Measurements from ENCODE around the gene IFNAR1.

The IFNAR1 gene

GRCh38 chr21:33364830-33365229 lies 40.1 kb downstream of the IFNAR1 start:
- Histone ChIP-seq H3K4me3 (ENCODE audit: low read depth, low read length) (no peak overlapping the region), H3K27me3 (ENCODE audit: insufficient read depth, low read length) (no peaks in the 10 kb centered on the region), H3K27ac (ENCODE audit: low read depth, low read length) (no peak overlapping the region), H3K4me1 (ENCODE audit: control insufficient read depth, insufficient read depth, low read length, unreplicated experiment) (peaks cover 13% of the 10 kb centered on the region), H3K79me2 (ENCODE audit: control insufficient read depth, insufficient read depth, low read length, unreplicated experiment) (no peaks in the 10 kb centered on the region), H2AFZ (ENCODE audit: low read length, unreplicated experiment) (no peak overlapping the region), H3K36me3 (ENCODE audit: insufficient read depth, low read length) (no peaks in the 10 kb centered on the region)

GRCh38 chr21:33367309-33367973 lies 42.7 kb downstream of the IFNAR1 start:
- no peak overlapping the region for H2AFZ ChIP-seq (ENCODE audit: low read length, unreplicated experiment)
- H3K4me3 ChIP-seq (ENCODE audit: low read depth, low read length): no peak overlapping the region
- H3K27ac ChIP-seq (ENCODE audit: low read depth, low read length): no peak overlapping the region
- H3K27me3 ChIP-seq (ENCODE audit: insufficient read depth, low read length): no peaks in the 10 kb centered on the region
- no peaks in the 10 kb centered on the region for H3K79me2 ChIP-seq (ENCODE audit: control insufficient read depth, insufficient read depth, low read length, unreplicated experiment)
- H3K36me3 ChIP-seq (ENCODE audit: insufficient read depth, low read length): no peaks in the 10 kb centered on the region
- H3K4me1 ChIP-seq (ENCODE audit: control insufficient read depth, insufficient read depth, low read length, unreplicated experiment): no peaks in the 10 kb centered on the region

GRCh38 chr21:33368124-33368523 lies 43.4 kb downstream of the IFNAR1 start:
- no peaks in the 10 kb centered on the region for H3K36me3 ChIP-seq (ENCODE audit: insufficient read depth, low read length)
- H2AFZ ChIP-seq (ENCODE audit: low read length, unreplicated experiment): no peak overlapping the region
- H3K79me2 ChIP-seq (ENCODE audit: control insufficient read depth, insufficient read depth, low read length, unreplicated experiment): no peaks in the 10 kb centered on the region
- H3K27me3 ChIP-seq (ENCODE audit: insufficient read depth, low read length): no peaks in the 10 kb centered on the region
- no peak overlapping the region for H3K4me3 ChIP-seq (ENCODE audit: low read depth, low read length)
- no peaks in the 10 kb centered on the region for H3K4me1 ChIP-seq (ENCODE audit: control insufficient read depth, insufficient read depth, low read length, unreplicated experiment)
- no peak overlapping the region for H3K27ac ChIP-seq (ENCODE audit: low read depth, low read length)

- H2AFZ ChIP-seq (ENCODE audit: low read length, unreplicated experiment): no peak overlapping the region
- no peaks in the 10 kb centered on the region for H3K4me1 ChIP-seq (ENCODE audit: control insufficient read depth, insufficient read depth, low read length, unreplicated experiment)
- H3K36me3 ChIP-seq (ENCODE audit: insufficient read depth, low read length): no peaks in the 10 kb centered on the region
- H3K79me2 ChIP-seq (ENCODE audit: control insufficient read depth, insufficient read depth, low read length, unreplicated experiment): no peaks in the 10 kb centered on the region
- no peak overlapping the region for H3K4me3 ChIP-seq (ENCODE audit: low read depth, low read length)
- H3K27me3 ChIP-seq (ENCODE audit: insufficient read depth, low read length): no peaks in the 10 kb centered on the region
- no peak overlapping the region for H3K27ac ChIP-seq (ENCODE audit: low read depth, low read length)
Measured at GRCh38 chr21:33368576-33368975, 43.8 kb downstream of the IFNAR1 start.

- H2AFZ ChIP-seq (ENCODE audit: low read length, unreplicated experiment): no peak overlapping the region
- H3K27ac ChIP-seq (ENCODE audit: low read depth, low read length): no peak overlapping the region
- H3K36me3 ChIP-seq (ENCODE audit: insufficient read depth, low read length): no peaks in the 10 kb centered on the region
- no peaks in the 10 kb centered on the region for H3K79me2 ChIP-seq (ENCODE audit: control insufficient read depth, insufficient read depth, low read length, unreplicated experiment)
- no peaks in the 10 kb centered on the region for H3K27me3 ChIP-seq (ENCODE audit: insufficient read depth, low read length)
- H3K4me3 ChIP-seq (ENCODE audit: low read depth, low read length): no peak overlapping the region
- peaks cover 10% of the 10 kb centered on the region for H3K4me1 ChIP-seq (ENCODE audit: control insufficient read depth, insufficient read depth, low read length, unreplicated experiment)
Measured at GRCh38 chr21:33369586-33369985, 44.8 kb downstream of the IFNAR1 start.

- Histone ChIP-seq H3K4me3 (ENCODE audit: low read depth, low read length) (no peak overlapping the region), H3K79me2 (ENCODE audit: control insufficient read depth, insufficient read depth, low read length, unreplicated experiment) (no peaks in the 10 kb centered on the region), H3K4me1 (ENCODE audit: control insufficient read depth, insufficient read depth, low read length, unreplicated experiment) (peaks cover 15% of the 10 kb centered on the region), H3K36me3 (ENCODE audit: insufficient read depth, low read length) (no peaks in the 10 kb centered on the region), H3K27ac (ENCODE audit: low read depth, low read length) (no peak overlapping the region), H3K27me3 (ENCODE audit: insufficient read depth, low read length) (no peaks in the 10 kb centered on the region), H2AFZ (ENCODE audit: low read length, unreplicated experiment) (no peak overlapping the region)
Measured at GRCh38 chr21:33370305-33370704, 45.5 kb downstream of the IFNAR1 start.

GRCh38 chr21:33371366-33371765 lies 46.6 kb downstream of the IFNAR1 start:
- Histone ChIP-seq H3K4me3 (ENCODE audit: low read depth, low read length) (no peak overlapping the region), H3K27ac (ENCODE audit: low read depth, low read length) (no peak overlapping the region), H3K27me3 (ENCODE audit: insufficient read depth, low read length) (no peaks in the 10 kb centered on the region), H2AFZ (ENCODE audit: low read length, unreplicated experiment) (no peak overlapping the region), H3K79me2 (ENCODE audit: control insufficient read depth, insufficient read depth, low read length, unreplicated experiment) (no peaks in the 10 kb centered on the region), H3K36me3 (ENCODE audit: insufficient read depth, low read length) (no peaks in the 10 kb centered on the region), H3K4me1 (ENCODE audit: control insufficient read depth, insufficient read depth, low read length, unreplicated experiment) (peaks cover 16% of the 10 kb centered on the region)

- H3K27ac ChIP-seq (ENCODE audit: low read depth, low read length): no peak overlapping the region
- H2AFZ ChIP-seq (ENCODE audit: low read length, unreplicated experiment): no peak overlapping the region
- no peak overlapping the region for H3K4me3 ChIP-seq (ENCODE audit: low read depth, low read length)
- H3K4me1 ChIP-seq (ENCODE audit: control insufficient read depth, insufficient read depth, low read length, unreplicated experiment): peaks cover 16% of the 10 kb centered on the region
- no peaks in the 10 kb centered on the region for H3K79me2 ChIP-seq (ENCODE audit: control insufficient read depth, insufficient read depth, low read length, unreplicated experiment)
- H3K36me3 ChIP-seq (ENCODE audit: insufficient read depth, low read length): no peaks in the 10 kb centered on the region
- H3K27me3 ChIP-seq (ENCODE audit: insufficient read depth, low read length): no peaks in the 10 kb centered on the region
Measured at GRCh38 chr21:33372582-33372981, 47.8 kb downstream of the IFNAR1 start.

GRCh38 chr21:33373451-33373850 lies 48.7 kb downstream of the IFNAR1 start:
- Histone ChIP-seq H3K27ac (ENCODE audit: low read depth, low read length) (no peak overlapping the region), H2AFZ (ENCODE audit: low read length, unreplicated experiment) (no peak overlapping the region), H3K4me1 (ENCODE audit: control insufficient read depth, insufficient read depth, low read length, unreplicated experiment) (peaks cover 16% of the 10 kb centered on the region), H3K4me3 (ENCODE audit: low read depth, low read length) (no peak overlapping the region), H3K27me3 (ENCODE audit: insufficient read depth, low read length) (no peaks in the 10 kb centered on the region), H3K36me3 (ENCODE audit: insufficient read depth, low read length) (no peaks in the 10 kb centered on the region), H3K79me2 (ENCODE audit: control insufficient read depth, insufficient read depth, low read length, unreplicated experiment) (no peaks in the 10 kb centered on the region)

GRCh38 chr21:33374080-33374449 lies 49.3 kb downstream of the IFNAR1 start:
- no peak overlapping the region for H3K4me3 ChIP-seq (ENCODE audit: low read depth, low read length)
- no peaks in the 10 kb centered on the region for H3K79me2 ChIP-seq (ENCODE audit: control insufficient read depth, insufficient read depth, low read length, unreplicated experiment)
- H3K4me1 ChIP-seq (ENCODE audit: control insufficient read depth, insufficient read depth, low read length, unreplicated experiment): peaks cover 16% of the 10 kb centered on the region
- H3K27me3 ChIP-seq (ENCODE audit: insufficient read depth, low read length): no peaks in the 10 kb centered on the region
- H3K27ac ChIP-seq (ENCODE audit: low read depth, low read length): peak overlapping the region; percentile 12; the same call in 1 of the 2 replicates
- H2AFZ ChIP-seq (ENCODE audit: low read length, unreplicated experiment): peak overlapping the region; percentile 39
- no peaks in the 10 kb centered on the region for H3K36me3 ChIP-seq (ENCODE audit: insufficient read depth, low read length)

- peak overlapping the region; percentile 39 for H2AFZ ChIP-seq (ENCODE audit: low read length, unreplicated experiment)
- no peaks in the 10 kb centered on the region for H3K79me2 ChIP-seq (ENCODE audit: control insufficient read depth, insufficient read depth, low read length, unreplicated experiment)
- no peaks in the 10 kb centered on the region for H3K36me3 ChIP-seq (ENCODE audit: insufficient read depth, low read length)
- H3K27ac ChIP-seq (ENCODE audit: low read depth, low read length): peak overlapping the region; percentile 12; the same call in 1 of the 2 replicates
- H3K27me3 ChIP-seq (ENCODE audit: insufficient read depth, low read length): no peaks in the 10 kb centered on the region
- no peak overlapping the region for H3K4me3 ChIP-seq (ENCODE audit: low read depth, low read length)
- H3K4me1 ChIP-seq (ENCODE audit: control insufficient read depth, insufficient read depth, low read length, unreplicated experiment): peaks cover 18% of the 10 kb centered on the region
Measured at GRCh38 chr21:33374450-33375096, 49.8 kb downstream of the IFNAR1 start.
